BE2C (cell line): Measurements from ENCODE around the gene EGFL8.

ENCODE experiments used
- DNase-seq: peaks from one replicate; pipeline ENCODE4 v3.0.0-alpha.2; 2020
- H3K27me3 ChIP-seq: fragments of 250-450 bp; sonication (Bioruptor Pico); 2 replicates; pipeline ENCODE4 v1.5.1; 2020; ENCODE audit warnings: mild to moderate bottlenecking
- H3K36me3 ChIP-seq: fragments of 250-450 bp; sonication (Bioruptor Pico); 2 replicates; pipeline ENCODE4 v1.5.1; 2020; ENCODE audit warnings: mild to moderate bottlenecking
- H3K4me1 ChIP-seq: fragments of 250-450 bp; sonication (Bioruptor Pico); 2 replicates; pipeline ENCODE4 v1.5.1; 2020
- H3K4me3 ChIP-seq: 2 replicates; pipeline ENCODE4 v1.5.1; 2011; ENCODE audit warnings: low read depth, low read length
- H3K9me3 ChIP-seq: fragments of 250-450 bp; sonication (Bioruptor Pico); 2 replicates; pipeline ENCODE4 v1.5.1; 2020
- CTCF ChIP-seq: IDR thresholded peaks from 2 replicates; pipeline ENCODE4 v1.5.1; 2012; ENCODE audit warnings: mild to moderate bottlenecking, low read depth, low read length

The EGFL8 gene

DNA sequence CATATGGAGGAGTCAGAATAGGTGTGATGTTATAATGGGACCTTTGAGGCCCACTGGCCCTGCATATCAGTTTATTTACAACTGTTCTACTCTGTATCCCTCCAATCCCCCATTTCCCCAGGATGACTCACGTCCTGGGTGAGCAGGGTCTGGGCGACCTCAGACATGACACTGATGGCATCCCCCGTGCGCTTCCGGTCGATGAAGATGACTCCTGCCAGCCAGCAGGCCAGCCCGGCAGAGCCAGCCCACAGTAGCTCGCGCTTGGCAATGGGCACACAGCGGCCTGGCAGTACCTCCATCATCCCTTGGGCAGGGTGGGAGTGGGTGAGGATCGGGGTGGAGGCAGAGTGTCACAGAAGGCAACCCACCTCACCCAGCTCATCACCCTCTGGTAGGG is 5.9 kb downstream of the EGFL8 start:
- no peaks in the 10 kb centered on the region for H3K9me3 ChIP-seq
- H3K27me3 ChIP-seq = no peaks in the 10 kb centered on the region
- peaks cover 47% of the 10 kb centered on the region for H3K36me3 ChIP-seq
- DNase-seq = no peak
- no peak overlapping the region for H3K4me3 ChIP-seq
- no peak for TF ChIP-seq CTCF
- no peaks in the 10 kb centered on the region for H3K4me1 ChIP-seq

DNA sequence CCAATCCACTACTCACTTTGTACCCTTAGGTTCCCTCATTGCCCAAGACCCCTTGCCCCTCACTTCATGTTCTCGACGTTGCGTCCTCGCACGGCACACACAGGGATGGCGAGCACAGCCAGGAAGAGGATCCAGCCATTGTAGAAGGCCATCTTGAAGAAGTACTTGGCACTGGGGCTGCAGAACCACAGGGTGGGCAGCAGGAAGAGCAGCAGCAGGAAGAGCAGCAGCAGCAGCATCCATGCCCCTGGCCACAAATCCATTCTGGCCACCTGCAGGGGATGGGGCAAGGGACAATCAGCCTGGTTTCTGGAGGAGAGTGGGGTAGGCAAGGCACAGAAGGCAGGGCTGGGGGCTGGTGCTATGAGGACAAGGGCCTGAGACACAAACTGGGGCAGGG is 6.8 kb downstream of the EGFL8 start:
- H3K36me3 ChIP-seq = peaks cover 47% of the 10 kb centered on the region
- H3K4me1 ChIP-seq = no peaks in the 10 kb centered on the region

DNA sequence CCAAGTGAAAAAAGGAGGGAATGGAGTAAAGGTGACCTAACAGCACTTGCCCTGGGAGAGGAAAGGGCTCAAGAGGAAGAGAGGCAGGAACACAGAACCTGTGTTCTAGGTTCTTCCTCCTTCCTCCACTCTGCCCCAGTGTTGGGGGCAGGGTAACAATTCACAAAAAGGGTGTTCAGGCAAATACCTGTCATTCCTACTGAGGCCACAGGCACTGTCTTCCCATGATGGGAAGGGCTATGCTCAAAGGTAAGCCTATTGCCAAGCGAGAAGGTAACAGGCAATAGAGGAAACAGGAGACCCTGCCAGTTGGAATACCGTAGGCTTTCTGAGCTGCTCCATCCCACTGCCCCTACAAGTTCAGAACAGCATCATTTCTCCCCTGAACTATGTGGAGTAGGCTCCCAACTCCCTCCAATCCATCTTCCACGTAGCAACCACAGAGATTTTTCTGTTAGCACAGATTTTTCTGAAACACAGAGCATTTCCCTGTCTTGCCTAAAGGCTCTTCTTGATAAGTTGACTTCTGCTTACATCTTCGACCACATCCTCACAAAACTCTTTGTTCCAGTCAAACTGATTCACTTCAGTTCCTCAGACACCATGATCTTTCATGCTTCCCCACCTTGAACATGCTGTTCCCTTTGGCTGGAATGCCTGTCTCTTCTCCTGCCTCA is 8.8 kb downstream of the EGFL8 start:
- H3K9me3 ChIP-seq = no peaks in the 10 kb centered on the region
- no peaks in the 10 kb centered on the region for H3K4me1 ChIP-seq
- H3K27me3 ChIP-seq = no peaks in the 10 kb centered on the region
- TF ChIP-seq CTCF = no peak
- peaks cover 27% of the 10 kb centered on the region for H3K36me3 ChIP-seq
- H3K4me3 ChIP-seq = no peak overlapping the region
- no peak for DNase-seq

More for the DNA sequence above, 6.8 kb downstream of the EGFL8 start:
- H3K9me3 ChIP-seq = no peaks in the 10 kb centered on the region
- TF ChIP-seq CTCF = no peak
- no peaks in the 10 kb centered on the region for H3K27me3 ChIP-seq
- no peak for DNase-seq
- no peak overlapping the region for H3K4me3 ChIP-seq

GRCh38 chr6:32174416-32174815 is 10.0 kb downstream of the EGFL8 start:
- Histone ChIP-seq H3K27me3 (no peaks in the 10 kb centered on the region), H3K9me3 (no peaks in the 10 kb centered on the region), H3K36me3 (peaks cover 17% of the 10 kb centered on the region), H3K4me1 (no peaks in the 10 kb centered on the region), H3K4me3 (no peak overlapping the region)
- TF ChIP-seq CTCF = no peak
- DNase-seq = no peak

GRCh38 chr6:32175322-32175710 is 10.9 kb downstream of the EGFL8 start:
- no peak for DNase-seq
- Histone ChIP-seq H3K27me3 (no peaks in the 10 kb centered on the region), H3K36me3 (peaks cover 8% of the 10 kb centered on the region), H3K9me3 (no peaks in the 10 kb centered on the region), H3K4me3 (peak overlapping the region; percentile 96), H3K4me1 (no peaks in the 10 kb centered on the region)
- TF ChIP-seq CTCF = no peak

DNA sequence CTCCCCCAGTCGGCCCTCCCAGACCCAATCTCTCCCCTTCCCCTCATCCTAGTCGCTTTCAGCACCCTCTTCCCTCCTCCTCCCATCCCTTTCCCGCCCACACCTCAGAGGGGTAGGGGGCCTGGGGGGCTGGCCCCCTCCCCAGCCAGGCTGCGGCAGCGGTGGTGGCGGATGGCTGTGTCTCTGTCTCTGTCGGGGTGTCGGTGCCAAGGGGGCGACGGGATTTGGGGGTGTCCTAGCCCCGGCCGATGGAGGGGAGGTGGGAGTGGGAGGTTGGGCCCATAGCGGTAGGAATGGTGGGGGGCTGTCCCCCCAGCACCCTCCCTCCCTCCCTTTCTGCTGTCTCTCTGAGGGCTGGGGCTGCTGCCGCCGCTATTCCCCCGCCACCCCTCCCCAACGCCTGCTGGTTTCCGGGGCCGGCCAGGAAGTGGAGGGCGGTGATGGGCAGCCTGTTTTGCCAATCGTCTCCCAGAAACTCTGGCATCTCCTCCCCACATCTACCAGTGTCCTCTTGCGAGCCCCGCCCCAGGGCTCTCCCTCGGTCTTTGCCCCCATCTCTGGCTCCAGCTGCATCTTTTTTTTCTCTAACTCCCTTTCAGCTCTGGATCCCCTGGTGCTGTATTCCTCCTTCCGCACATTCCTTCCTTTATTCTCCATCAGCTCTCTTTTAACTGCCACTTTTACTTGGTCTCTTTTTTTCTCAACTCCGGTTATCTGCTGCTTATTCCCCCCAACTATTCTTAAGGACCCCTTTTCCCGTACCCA is 11.5 kb downstream of the EGFL8 start, which contains the start of gene AGPAT1:
Gene AGPAT1 (minus strand): TSS at position 374 of the 765 bp plus-strand sequence. CDS start 4,588 bp downstream, outside the sequence.
- Histone ChIP-seq H3K4me1 (no peaks in the 10 kb centered on the region), H3K9me3 (no peaks in the 10 kb centered on the region), H3K4me3 (peak within 1 kb of the TSS; percentile 96), H3K36me3 (peaks cover 2% of the 10 kb centered on the region), H3K27me3 (no peaks in the 10 kb centered on the region)
- TF ChIP-seq CTCF = no peak
- peak; percentile 97 for DNase-seq
